ENCODE measurements around the gene GALNT18. TPM values are rescaled to one million over a fixed set of nuclear protein-coding genes. Genes with fewer than 3 reads are reported as not detected.
A peak's percentile ranks its signal among the peaks of the same experiment; 100 is the strongest.

The GALNT18 gene
- total RNA-seq, 1 donor from 2014 or later, result 46.4 TPM

GRCh38 chr11:11313426-11313825 is 308.4 kb downstream of the GALNT18 start:
- Histone ChIP-seq H3K4me3 (no peak overlapping the region), H3K27ac (peak overlapping the region; percentile 62), H3K9me3 (no peaks in the 10 kb centered on the region), H3K4me1 (peaks cover 25% of the 10 kb centered on the region), H3K27me3 (ENCODE audit: low read depth) (no peaks in the 10 kb centered on the region), H3K36me3 (no peaks in the 10 kb centered on the region)
- intact Hi-C loops (cut with DNase I), result no loop called here
- ATAC-seq (peak; percentile 83 to 91), DNase-seq (peak; percentile 58)
- no peak for TF ChIP-seq CTCF (IDR thresholded peaks at IDR 0.05)

- intact Hi-C loops (cut with DNase I), result no loop called here
- Histone ChIP-seq H3K4me3 (no peak overlapping the region), H3K36me3 (peaks cover under 1% of the 10 kb centered on the region), H3K9me3 (no peaks in the 10 kb centered on the region), H3K27ac (no peak overlapping the region), H3K27me3 (ENCODE audit: low read depth) (no peaks in the 10 kb centered on the region), H3K4me1 (peaks cover 25% of the 10 kb centered on the region)
- ATAC-seq, result no peak
- TF ChIP-seq CTCF (IDR thresholded peaks at IDR 0.05), result no peak
- DNase-seq, result no peak
These were observed 309.1 kb downstream of the GALNT18 start for GRCh38 chr11:11312738-11313137.

DNA sequence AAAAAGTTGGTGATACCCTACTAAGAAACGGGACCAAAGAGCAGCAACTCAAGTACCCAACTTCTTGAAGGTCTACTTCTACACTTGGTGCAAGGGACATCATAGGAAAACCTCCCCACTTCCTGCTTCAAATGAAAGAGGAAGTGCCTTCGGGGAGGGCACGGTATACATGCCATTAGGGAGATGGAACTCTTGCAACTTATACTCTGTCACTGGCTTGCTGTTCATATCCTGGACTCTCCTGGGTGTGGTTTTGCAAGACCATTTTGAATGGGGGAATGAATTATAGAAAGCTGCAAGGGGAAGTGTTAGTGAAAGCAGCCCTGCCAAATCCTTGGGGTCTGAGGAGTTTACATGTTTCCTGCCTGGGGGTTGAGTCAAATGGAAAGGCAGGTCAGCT is 310.6 kb downstream of the GALNT18 start:
- Histone ChIP-seq H3K27ac (no peak overlapping the region), H3K36me3 (peaks cover 4% of the 10 kb centered on the region), H3K27me3 (ENCODE audit: low read depth) (no peaks in the 10 kb centered on the region), H3K9me3 (no peaks in the 10 kb centered on the region), H3K4me1 (peaks cover 25% of the 10 kb centered on the region), H3K4me3 (no peak overlapping the region)
- intact Hi-C loops (cut with DNase I), result no loop called here
- TF ChIP-seq CTCF (IDR thresholded peaks at IDR 0.05), result no peak
- DNase-seq (no peak), ATAC-seq (peak in 1 of 2 donors; percentile 53)

DNA sequence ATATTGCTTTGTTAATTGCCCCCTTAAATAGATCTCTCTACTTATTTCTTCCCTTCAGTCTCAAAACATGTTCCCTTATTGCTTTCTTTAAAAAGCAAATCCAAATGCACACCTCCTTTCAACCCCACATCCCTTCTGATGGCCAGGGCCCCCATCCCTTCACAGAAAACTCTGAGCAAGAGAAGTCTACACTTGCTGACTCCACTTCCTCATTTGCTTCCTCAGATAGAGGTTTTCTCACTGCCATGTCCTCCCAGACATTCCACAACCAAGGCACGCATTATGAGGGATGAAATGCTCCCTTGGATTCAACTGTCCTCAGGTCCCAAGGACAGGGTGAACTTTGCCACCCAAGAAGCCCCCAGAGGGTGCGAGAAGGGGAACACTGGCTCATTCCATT is 311.9 kb downstream of the GALNT18 start:
- Histone ChIP-seq H3K4me3 (no peak overlapping the region), H3K27ac (no peak overlapping the region), H3K4me1 (peaks cover 20% of the 10 kb centered on the region), H3K27me3 (ENCODE audit: low read depth) (no peaks in the 10 kb centered on the region), H3K9me3 (no peaks in the 10 kb centered on the region), H3K36me3 (peaks cover 4% of the 10 kb centered on the region)
- ATAC-seq, result no peak
- intact Hi-C loops (cut with DNase I), result no loop called here
- TF ChIP-seq CTCF (IDR thresholded peaks at IDR 0.05), result no peak
- no peak for DNase-seq

- H3K27me3 ChIP-seq (ENCODE audit: low read depth), result no peaks in the 10 kb centered on the region
- no peak for DNase-seq
- no peak overlapping the region for H3K4me3 ChIP-seq
- intact Hi-C loops (cut with DNase I), result no loop called here
- H3K4me1 ChIP-seq, result peaks cover 5% of the 10 kb centered on the region
- H3K36me3 ChIP-seq, result peaks cover 13% of the 10 kb centered on the region
- no peak for ATAC-seq
- no peak for TF ChIP-seq CTCF (IDR thresholded peaks at IDR 0.05)
- H3K27ac ChIP-seq, result no peak overlapping the region
- no peaks in the 10 kb centered on the region for H3K9me3 ChIP-seq
These were observed 313.6 kb downstream of the GALNT18 start for GRCh38 chr11:11308249-11308648.

DNA sequence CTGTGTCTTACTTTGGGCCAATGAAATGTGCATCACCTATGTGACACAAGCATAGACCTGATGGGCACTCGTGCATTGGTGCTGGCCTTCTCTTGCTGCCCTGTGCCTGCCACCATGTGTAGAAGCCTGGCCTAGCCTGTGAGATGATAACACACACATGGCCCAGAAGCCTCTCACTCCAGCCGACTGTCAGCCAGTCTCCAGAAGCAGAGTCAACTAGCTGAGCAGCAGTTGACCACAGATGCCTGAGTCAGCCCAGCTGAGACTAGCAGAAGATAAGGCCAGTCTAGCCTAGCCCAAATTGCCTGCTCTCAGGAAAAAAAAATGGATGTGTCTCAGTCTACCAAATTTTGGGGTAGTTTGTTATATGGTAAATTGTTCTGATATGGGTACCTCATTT is 314.9 kb downstream of the GALNT18 start:
- Histone ChIP-seq H3K4me1 (no peaks in the 10 kb centered on the region), H3K27ac (no peak overlapping the region), H3K36me3 (peaks cover 17% of the 10 kb centered on the region), H3K9me3 (no peaks in the 10 kb centered on the region), H3K27me3 (ENCODE audit: low read depth) (no peaks in the 10 kb centered on the region), H3K4me3 (no peak overlapping the region)
- ATAC-seq, result no peak
- DNase-seq, result no peak
- no peak for TF ChIP-seq CTCF (IDR thresholded peaks at IDR 0.05)
- intact Hi-C loops (cut with DNase I), result no loop called here
